Dermis lymphatic vessel endothelial cell (primary cell): ENCODE results near the gene SNAP23. TPM values are rescaled to one million over a fixed set of nuclear protein-coding genes. Genes with fewer than 3 reads are reported as not detected.

ENCODE experiments used
- total RNA-seq: library from RNA; depleted of rRNA; stranded (reverse); fragments of >200 nt; gene quantifications from 2 replicates; pipeline ENCODE4 v1.2.1, GENCODE V29; 2014

The SNAP23 gene
- 186 and 197 TPM in 2 replicates for total RNA-seq

DNA sequence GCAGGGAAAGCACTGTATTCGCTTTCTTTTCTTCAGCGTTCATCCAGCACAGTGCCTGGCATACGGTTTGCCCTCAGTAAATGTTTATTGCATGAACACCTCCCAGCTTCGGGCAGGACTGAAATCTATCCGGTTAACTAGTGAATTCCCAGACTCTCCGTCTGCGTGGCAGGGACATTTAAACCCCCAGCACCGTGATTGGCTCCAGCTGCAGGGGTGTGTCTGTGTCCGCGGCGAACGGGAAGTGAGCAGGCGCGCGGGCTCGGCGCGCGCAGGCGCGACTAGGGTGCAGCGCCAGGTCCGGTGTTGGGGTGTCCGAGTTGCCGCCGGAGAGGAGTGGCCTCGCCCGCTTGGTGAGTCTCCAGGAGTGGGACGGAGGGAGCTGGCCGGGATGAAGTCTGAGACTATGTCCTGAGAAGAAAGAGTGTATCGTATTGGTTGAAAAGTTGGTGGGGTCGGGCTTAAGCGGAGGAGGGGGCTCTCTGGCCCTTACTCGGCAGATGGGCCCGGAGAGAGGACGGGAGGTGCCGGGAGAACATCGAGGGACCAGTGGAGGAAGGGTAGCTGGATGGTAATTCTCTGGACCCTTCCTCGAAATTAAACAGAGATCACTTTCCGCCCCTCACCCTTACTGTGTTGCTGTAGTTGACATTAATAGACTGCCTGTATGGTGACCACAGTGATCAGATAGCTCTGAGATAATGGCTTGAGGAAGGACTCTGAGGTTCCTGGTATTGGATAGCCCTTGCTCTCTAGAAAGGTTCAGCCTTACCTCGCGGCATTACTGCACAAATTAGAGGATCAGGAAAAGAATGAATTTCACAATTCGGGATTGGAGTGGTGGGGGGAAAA lies at the start of gene SNAP23:
Gene SNAP23, plus strand, starts transcription at position 274 of the 852 bp plus-strand sequence. CDS start 16,213 bp downstream, outside the sequence.

DNA sequence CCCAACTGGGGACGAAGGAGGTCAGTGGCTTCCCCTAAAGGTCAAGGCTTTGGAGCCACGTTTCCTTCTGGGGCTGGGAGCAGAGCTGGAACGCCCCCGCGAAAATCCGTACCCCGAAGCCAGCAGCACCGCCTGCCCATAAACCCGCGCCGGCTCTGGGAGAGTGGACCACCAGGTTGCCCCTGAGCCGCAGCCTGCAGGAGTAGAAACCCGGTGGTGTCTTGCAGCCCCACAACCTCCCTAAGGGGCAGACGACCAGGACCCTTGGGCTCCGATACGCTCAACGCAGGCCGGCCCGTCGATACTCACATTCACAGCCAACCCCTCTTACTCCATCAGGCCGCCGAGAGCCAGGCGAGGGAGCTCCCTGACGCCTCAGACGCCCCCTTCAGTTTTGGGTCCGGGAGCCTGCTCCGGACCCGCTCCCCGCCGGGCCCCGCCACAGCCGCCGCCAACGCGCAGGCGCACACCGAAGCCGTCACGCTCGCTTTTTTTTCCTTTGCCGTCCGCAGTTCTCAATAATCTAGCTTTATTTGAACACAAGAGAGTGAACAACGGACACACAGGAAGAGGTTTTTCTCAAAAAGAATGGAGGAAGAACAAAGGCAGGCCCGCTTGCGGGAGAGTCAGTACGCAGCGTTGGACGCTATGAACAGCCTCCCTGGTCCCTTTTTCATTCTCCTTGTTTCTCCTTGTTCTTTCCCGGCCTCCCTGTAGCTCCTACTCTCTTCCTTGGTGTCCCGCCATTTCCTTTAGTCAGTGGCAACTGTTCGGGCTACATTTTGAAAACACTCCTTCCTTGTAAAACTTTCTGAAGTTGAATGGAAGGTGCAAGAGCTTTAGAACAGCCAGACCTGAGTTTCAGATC lies 4.5 kb upstream of the SNAP23 start, which contains the start of gene ZNF106:
Gene ZNF106, minus strand, starts transcription at position 471 of the 868 bp plus-strand sequence. CDS start 18,852 bp downstream, outside the sequence.

DNA sequence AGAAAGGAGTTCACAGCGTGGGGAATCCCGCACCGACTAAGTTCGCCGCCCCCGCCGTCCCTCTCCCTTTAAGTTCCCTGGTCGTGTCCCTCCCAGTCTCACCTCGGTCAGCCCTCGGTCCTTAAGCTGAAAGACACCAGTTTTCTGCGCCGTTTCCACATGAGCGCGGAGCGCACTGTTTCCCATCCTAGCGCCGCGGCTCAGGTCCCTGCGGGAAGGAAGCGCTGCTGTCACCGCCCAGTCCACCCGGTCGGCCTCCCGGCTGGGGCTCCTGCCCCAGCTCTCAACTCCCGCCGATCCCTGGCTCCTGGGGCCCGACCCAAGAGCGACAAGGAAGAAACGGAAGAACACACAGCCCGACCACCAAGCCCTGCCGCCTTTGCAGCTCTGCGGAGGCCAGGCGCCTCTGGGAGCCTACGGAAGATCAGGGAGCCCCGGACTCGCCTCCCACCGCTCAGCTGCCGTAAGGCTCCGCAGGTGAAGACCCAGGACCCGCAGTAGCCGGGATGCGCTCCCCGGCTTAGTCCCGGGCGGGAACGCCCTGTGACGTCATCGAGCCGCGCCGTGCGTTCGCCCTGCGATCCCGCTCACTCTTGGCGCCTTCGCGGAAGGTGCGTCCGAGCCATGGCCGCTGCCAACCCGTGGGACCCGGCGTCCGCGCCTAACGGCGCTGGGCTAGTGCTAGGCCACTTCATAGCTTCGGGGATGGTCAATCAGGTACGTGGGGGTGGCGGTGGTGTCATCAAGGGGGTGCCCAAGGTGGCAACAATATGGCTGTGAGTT lies 53.0 kb downstream of the SNAP23 start, which contains the start of the genes HAUS2 and LRRC57:
Gene HAUS2, plus strand, starts transcription at position 590 of the 783 bp plus-strand sequence. Its CDS starts 35 bp downstream, at position 625.
Gene LRRC57, minus strand, starts transcription at position 545 of the 783 bp plus-strand sequence. Its CDS starts 359 bp downstream, at position 186.

DNA sequence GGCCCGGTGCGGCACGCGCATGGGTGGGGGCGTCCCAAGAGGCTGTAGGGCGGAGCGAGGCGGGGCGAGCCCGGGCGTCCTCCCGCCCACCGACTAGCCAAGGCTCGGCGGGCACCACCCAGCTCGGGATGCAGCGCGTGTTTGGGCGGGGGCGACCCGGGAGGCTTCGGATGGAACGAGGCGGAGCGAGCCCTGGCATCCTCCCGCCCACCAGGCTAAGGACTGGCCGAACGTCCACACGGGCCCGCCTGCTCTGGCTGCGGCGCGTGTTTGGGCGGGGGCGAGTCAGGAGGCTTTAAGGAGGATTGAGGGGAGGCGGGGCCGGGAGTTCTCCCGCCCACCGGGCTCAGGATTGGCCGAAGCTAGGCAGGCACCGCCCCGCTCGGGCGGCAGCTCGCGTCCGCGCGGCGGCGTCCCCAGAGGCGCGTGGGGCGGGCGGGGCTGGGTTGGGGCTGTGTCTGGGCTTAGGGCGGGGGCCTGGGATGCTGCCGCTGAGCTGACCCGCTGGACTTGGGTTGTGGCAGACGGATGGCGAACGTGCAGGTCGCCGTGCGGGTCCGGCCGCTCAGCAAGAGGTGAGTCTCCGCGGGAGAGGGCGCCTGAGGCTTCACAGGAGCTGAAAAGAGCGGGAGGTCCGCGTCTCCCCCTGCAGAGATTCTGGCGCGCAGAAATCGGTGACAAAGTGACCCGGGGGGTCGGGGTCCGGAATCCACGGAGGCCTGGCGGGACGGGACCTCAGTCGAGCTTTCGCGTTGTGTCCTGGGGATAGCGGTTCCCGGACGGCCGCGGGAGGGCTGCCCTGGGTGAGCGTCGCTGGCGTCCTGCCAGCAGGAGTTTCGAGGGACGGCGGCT lies 80.0 kb downstream of the SNAP23 start, which contains the start of gene STARD9:
Gene STARD9, plus strand, starts transcription at position 419 of the 852 bp plus-strand sequence. Its CDS starts 110 bp downstream, at position 529.

Other genes with a start within 250 kb of the SNAP23 start
- 14.0 and 14.4 TPM in 2 replicates for gene GANC, start 222.4 kb upstream of the SNAP23 start, total RNA-seq
- gene TMEM87A, start 222.2 kb upstream of the SNAP23 start, total RNA-seq = 61.5 and 64.3 TPM in 2 replicates
- 0.65 and 0.69 TPM in 2 replicates for gene CAPN3, start 136.1 kb upstream of the SNAP23 start, total RNA-seq
- gene ZNF106, start 4.5 kb upstream of the SNAP23 start, total RNA-seq = 30.0 and 37.9 TPM in 2 replicates
- gene LRRC57, start 53.2 kb downstream of the SNAP23 start, total RNA-seq = 15.4 and 18.7 TPM in 2 replicates
- 22.9 and 23.1 TPM in 2 replicates for gene HAUS2, start 53.2 kb downstream of the SNAP23 start, total RNA-seq
- 6.9 and 7.6 TPM in 2 replicates for gene STARD9, start 80.0 kb downstream of the SNAP23 start, total RNA-seq
- 9.2 and 9.5 TPM in 2 replicates for gene CDAN1, start 241.5 kb downstream of the SNAP23 start, total RNA-seq